ENCODE measurements around the gene ARFGAP2.

Gene ARFGAP2

GRCh38 chr11:47186700-47187695, 10.3 kb upstream of the ARFGAP2 start:
- no peak for DNase-seq (ENCODE audit: low read depth)

- DNase-seq (ENCODE audit: low read depth): no peak
These were observed 9.5 kb upstream of the ARFGAP2 start, which contains the start of gene PACSIN3 for GRCh38 chr11:47186076-47186699. Gene PACSIN3, minus strand, starts transcription at chr11:47186434. Its CDS starts 3,707 bp downstream, at chr11:47182727.

- no peak for DNase-seq (ENCODE audit: low read depth)
These were observed 8.8 kb upstream of the ARFGAP2 start for GRCh38 chr11:47185305-47186075.

- no peak for DNase-seq (ENCODE audit: low read depth)
These were observed 8.1 kb upstream of the ARFGAP2 start for GRCh38 chr11:47184711-47185304.

- DNase-seq (ENCODE audit: low read depth): no peak
These were observed 7.3 kb upstream of the ARFGAP2 start for GRCh38 chr11:47183969-47184368.

GRCh38 chr11:47183031-47183856, 6.6 kb upstream of the ARFGAP2 start:
- no peak for DNase-seq (ENCODE audit: low read depth)

GRCh38 chr11:47182380-47182779, 5.7 kb upstream of the ARFGAP2 start:
- DNase-seq (ENCODE audit: low read depth): no peak

- DNase-seq (ENCODE audit: low read depth): no peak
These were observed 4.6 kb upstream of the ARFGAP2 start for GRCh38 chr11:47181271-47181670.

GRCh38 chr11:47180006-47180787, 3.5 kb upstream of the ARFGAP2 start:
- DNase-seq (ENCODE audit: low read depth): no peak

GRCh38 chr11:47179655-47179991, 2.9 kb upstream of the ARFGAP2 start:
- DNase-seq (ENCODE audit: low read depth): no peak

GRCh38 chr11:47178737-47179654, 2.3 kb upstream of the ARFGAP2 start:
- DNase-seq (ENCODE audit: low read depth): no peak

- no peak for DNase-seq (ENCODE audit: low read depth)
These were observed 1.6 kb upstream of the ARFGAP2 start for GRCh38 chr11:47178316-47178715.

- DNase-seq (ENCODE audit: low read depth): no peak
These were observed 1.2 kb upstream of the ARFGAP2 start for GRCh38 chr11:47177846-47178245.

GRCh38 chr11:47177229-47177845, 658 bp upstream of the ARFGAP2 start:
- DNase-seq (ENCODE audit: low read depth): peak; percentile 76

- no peak for DNase-seq (ENCODE audit: low read depth)
These were observed 842 bp downstream of the ARFGAP2 start for GRCh38 chr11:47175746-47176327.

- no peak for DNase-seq (ENCODE audit: low read depth)
These were observed 3.8 kb downstream of the ARFGAP2 start for GRCh38 chr11:47172740-47173336.

GRCh38 chr11:47171856-47172255, 4.8 kb downstream of the ARFGAP2 start:
- DNase-seq (ENCODE audit: low read depth): no peak
